HCEC 1CT (cell line): ENCODE data around the gene PLEKHA1.

Experiments used
- DNase-seq: peaks from one replicate; pipeline ENCODE4 v3.0.0-alpha.2; 2017

PLEKHA1 gene

DNA sequence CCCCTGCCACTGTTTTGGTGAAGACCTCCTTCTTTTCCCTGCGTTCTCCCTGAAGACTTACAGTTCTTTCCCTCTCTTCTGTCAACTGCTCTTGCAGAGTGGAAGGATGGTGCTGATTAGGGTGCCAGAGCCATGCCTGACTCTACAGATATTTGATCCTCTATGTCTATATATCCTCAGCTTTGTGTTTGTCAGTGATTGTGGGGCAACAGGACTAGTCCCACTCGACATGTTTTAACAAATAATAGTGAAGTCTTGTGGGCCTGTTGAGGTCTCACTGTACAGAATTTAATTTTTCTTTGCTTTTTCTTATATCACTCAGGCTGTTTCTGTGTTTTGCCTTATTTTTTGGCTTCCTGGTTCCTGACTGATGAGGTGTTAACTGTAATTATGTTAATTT, 5.0 kb downstream of the PLEKHA1 start:
- no peak for DNase-seq

DNA sequence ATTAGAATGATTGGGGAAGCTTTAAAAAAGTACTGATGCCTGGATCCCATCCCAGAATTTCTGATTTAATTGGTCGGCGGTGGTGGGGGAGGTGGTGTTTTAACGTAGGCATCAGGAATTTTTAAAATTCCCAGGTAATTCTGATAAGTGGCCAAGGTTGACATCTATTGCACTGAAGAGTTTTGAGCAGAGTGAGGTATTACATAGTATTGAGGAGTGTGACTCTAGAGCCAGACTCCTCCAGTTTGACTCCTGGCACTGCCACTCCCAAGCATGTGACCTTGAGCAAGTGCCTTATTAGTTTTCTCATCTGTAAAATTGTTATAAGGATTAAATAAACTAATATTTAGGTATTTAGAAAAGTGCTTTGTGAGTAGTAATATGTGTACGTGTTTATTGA, 6.2 kb downstream of the PLEKHA1 start:
- DNase-seq: no peak

DNA sequence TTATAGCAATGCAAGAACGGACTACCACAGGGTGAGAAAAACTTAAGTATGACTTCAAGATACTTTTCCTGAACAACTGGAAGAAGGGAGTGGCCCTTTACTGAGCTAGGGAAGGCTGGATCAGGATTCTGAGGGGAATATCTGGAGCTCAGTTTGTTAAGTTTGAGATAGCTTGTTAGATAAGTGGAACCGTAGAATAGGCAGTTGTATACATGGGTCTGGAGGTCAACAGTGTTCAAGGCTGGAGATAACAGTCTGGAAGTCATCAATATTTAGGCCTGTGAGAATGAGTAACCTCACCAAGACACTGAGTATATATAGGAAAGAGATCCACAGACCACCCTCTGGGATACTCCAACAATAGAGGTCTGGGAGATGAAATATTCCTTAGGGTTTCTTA, 7.2 kb downstream of the PLEKHA1 start:
- DNase-seq: no peak

DNA sequence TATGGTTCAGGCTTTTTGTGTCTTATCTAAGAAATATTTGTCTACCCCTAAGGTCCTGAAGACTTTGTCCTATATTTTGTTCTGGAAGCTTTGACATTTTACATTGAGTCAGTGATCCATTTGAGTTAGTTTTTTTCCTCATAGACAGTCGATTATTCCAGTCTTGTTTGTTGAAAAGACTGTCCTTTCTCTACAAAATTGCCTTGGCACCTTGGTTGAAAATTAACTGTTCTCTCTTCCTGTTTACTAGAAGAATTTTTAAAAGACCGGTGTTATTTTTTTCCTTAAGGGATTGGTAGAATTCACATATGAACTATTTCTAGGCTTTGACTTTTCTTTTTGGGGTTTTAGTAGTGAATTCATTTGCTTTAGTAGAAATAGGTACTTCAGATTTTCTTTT, 12.0 kb downstream of the PLEKHA1 start:
- DNase-seq: no peak

DNA sequence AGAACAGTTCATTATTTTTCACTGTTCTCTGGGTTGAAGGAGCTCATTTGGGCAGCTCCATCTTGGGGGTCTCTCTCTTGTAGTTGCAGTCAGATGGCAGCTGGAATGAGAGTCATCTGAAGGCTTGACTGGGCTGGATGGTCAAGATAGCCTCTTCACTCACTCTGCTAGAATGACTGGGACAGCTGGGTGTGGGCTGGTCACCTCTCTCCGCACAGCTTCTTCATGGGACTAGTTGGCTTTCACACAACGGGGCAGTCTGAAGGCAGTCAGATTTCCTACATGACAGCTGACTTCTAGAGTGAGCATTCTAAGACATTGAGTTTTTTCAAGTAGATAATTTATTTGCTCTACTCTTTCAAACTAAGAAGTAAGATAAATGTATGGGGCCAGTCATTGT, 13.1 kb downstream of the PLEKHA1 start:
- DNase-seq: no peak

DNA sequence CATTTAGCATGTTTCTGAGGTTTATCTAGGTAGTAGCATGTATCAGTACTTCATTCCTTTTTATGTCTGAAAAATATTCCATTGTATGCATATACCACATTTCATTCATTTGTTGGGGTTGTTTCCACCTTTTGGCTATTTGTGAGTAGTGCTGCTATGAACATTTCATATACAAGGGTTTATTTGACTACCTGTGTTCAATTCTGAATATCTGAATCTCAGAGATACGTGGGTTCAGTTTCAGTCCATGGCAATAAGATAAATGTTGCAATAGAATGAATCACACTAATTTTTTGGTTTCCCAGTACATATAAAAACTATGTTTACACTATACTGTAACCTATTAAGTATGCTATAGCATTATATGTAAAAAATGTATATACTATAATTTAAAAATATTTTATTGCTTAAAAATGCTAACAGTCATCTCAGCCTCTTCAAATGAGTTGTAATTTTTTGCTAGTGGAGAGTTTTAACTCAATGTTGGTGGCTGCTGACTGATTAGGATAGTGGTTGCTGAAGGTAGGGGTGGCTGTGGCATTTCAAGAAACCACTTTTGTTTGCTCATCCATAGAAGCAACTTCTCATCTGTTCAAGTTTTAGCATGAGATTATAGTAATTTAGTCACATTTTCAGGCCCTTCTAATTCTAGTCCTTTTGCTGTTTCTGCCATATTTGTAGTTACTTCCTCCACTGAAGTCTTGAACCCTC, 13.9 kb downstream of the PLEKHA1 start:
- peak; percentile 17 for DNase-seq

DNA sequence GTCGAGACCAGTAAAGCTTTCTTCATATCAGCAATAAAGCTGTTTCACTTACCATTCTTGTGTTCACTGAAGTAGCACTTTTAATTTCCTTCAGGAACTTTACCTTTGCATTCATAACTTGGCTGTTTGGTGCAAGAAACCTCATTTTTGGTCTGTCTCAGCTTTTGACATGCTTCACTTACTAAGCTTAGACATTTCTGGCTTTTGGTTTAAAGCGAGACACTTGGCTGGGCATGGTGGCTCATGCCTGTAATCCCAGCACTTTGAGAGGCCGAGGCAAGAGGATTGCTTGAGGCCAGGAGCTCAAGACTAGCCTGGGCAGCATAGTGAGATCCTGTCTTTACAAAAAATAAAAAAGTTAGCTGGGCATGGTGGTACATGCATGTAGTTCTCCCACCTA, 15.8 kb downstream of the PLEKHA1 start:
- no peak for DNase-seq

DNA sequence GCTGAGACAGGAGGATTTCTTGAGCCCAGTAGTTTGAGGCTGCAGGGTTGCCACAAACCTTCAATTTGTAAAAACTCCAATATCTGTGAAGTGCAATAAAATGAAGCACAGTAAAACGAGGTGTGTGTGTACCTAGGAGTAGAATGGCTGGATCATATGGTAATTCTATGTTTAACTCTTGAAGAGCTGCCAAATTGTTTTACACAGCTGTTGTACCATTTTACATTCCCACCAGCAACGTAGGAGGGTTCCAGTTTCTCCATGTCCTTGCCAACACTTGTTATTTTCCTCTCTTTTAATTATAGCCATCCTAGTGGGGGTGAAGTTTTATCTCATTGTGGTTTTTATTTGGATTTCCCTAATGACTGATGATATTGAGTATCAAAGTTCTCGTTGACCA, 16.2 kb downstream of the PLEKHA1 start:
- DNase-seq: no peak

DNA sequence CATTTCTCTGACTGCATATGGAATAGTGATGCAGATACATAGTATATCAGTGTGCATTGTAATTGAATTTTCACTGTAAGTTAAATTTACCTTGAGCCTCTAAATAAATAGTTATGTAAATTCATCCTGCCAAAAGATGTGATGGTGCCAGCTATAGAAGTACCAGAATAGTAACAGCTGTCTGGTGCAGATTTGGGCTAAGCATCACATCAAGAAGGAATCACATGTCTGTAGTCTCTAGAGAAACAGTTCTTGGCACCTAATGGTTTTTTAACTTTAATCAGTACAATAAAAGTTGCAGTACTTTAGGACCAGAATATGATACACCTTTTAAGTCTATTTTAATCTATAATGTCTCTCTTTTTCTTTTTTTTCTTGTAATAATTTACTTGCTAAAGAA, 17.4 kb downstream of the PLEKHA1 start:
- DNase-seq: no peak

DNA sequence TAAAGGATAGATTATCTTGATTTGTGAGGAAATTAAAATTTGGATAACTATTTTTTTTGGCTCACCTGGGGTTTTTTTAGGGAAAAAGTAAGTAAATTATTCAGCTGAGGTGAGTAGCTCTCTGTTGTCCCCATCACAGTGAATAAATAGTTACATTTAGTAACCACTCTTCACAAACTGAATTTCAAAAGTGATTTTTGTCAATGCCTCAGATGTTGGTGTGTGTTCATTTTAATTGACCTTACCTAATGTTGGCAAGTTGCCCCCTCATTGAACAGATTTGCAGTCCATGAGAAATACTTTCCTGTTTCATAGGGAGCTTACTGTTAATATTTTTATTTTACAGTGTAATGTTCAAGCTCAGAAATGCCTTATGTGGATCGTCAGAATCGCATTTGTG, 18.3 kb downstream of the PLEKHA1 start:
- DNase-seq: no peak

DNA sequence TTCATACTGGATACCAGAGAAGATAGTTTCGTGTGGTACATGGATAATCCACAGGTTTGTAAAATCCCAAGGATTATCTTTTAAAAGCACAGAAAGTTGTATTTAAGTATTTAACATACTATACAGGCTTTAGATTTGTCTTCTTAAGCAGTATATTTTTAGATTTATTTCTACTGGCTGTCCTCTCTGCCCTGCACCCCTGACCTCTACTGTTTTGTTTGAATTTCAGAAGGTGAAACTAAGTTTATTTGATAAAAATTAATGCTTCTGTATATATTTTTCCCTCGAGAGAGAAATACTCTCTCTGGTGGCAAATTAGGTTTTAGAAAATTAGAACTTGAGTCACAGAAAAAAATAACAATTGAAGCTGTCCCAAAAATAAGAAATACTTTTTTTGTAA, 18.8 kb downstream of the PLEKHA1 start:
- DNase-seq: no peak

DNA sequence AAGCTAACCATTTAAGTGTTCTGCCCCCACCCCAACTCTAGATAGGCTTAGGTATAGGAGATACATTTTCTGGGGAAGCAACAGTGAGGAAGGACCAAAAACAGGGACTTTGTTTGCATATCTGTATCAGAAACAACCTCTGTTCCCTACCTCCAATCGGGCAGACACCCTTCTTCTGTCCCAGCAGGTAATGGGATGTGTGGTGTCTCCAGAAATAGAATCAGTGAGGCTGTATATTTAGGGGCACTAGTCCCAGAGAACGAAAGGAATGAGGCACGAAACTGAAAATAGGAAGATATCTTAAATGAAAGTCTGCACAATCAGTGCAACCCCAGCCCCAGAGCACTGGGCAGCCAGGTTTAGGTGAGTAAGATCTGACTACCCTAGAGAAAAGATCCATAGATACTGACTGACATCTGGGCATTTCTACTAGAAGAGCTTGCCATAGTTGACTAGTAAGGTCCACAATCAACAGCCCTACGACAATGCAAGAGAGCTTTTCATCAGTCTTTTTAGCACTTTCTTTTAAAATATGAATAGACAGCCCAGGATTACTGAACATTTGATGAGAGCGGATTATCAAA, 28.1 kb downstream of the PLEKHA1 start:
- no peak for DNase-seq

DNA sequence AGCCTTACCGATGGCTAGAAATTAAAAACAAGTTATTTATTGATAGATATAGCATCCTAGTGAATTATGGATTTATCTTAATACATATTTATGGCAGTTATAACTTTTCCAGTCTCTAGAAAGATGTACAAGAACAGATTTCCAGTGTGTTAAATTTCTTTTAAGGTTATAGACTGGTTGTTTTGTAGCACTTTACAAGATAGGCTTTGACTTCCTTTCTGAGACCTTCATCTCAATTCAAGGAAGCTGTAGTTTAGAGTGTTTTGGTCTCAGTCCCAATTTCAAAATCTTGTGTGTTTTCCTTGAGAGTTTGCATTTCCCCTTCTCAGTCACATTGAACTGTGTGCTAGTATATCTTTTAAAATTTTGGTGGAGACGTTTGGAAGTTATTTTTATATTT, 30.1 kb downstream of the PLEKHA1 start:
- DNase-seq: no peak

DNA sequence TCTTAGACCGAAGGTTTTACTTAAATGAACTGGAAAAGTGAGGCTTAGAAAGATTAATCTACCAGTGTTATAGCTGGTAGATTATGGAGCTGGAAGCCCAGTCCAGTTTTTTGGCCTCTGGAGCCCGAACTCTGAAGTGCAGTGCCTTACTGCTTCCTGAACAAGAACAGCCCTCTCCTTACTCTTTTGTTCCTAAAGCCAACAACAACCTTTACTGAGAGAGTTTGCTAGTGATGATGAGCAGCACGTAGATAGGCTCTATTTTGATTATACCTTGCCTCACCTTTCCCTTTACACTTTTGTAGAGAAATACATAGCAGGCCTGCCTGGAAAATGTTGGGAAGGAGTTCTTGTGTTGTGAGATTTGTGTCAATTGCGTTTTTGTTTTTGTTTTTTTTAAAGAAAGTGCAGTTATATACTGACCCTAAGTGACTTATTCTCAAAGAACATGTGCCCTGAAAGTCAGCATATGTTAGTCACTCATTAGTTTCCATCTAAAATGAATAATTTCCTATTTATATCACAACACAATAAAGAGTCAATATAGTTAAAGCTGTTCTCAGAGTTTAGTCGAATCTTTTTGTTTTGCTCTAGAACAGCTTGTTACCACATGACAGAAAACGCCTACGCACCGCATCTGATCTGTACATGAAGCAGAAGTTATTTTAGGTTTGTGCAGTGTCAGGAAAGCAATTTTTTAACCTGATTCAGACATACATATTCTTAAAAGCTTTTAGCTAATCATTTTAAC, 33.0 kb downstream of the PLEKHA1 start:
- DNase-seq: no peak

DNA sequence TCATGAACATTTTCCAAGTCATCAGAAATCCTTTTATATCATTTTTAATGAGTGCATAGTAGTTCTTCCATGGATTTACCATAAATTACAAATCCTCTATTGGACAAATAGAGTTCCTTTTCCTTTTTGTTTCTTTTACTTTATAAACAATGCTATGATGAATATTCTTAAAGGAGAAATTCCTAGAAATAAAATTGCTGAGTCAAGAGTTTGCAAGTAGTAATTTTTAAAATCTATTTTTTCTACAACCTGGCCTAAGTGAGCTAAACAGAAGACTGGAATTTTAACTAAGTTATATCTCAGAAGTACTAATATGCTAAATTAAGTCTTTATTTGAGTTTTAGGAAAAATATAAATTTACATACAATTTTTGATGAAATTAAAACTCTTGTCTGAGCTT, 38.8 kb downstream of the PLEKHA1 start:
- no peak for DNase-seq

DNA sequence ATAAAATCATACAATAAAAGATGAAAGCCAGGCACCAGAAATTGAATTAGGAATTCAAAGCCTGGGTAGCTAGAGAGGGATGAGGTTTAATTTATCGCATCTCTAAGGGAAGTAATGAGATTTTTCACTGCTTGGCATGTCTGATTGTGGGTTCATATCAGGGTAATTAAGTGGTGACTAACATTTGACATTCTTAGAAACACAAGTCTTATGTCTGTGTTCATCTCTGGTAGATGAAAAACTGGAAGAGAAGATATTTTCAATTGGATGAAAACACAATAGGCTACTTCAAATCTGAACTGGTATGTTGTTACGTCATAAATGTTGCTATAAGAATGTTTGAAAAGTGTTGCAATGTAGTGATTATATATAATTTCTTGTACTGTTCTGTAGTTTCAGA, 43.2 kb downstream of the PLEKHA1 start:
- DNase-seq: no peak

DNA sequence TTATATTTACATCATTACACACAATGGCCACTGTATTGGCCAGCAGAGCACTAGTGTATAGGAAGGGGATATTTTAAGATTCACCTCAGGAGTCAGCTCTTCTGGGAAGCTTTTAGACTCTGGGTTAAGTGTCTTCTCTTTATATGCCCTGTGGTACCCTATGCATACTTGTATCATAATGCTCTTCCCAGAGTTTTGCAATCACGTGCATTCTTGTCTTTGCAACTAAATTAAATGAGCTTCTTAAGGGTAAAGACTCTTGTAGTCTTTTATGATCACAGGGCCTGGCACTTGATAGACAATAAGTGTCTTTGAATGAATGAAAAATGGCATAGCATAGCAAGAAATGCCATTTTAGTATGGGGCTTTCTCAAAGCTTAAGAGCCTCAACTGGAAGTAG, 44.5 kb downstream of the PLEKHA1 start:
- peak; percentile 32 for DNase-seq

DNA sequence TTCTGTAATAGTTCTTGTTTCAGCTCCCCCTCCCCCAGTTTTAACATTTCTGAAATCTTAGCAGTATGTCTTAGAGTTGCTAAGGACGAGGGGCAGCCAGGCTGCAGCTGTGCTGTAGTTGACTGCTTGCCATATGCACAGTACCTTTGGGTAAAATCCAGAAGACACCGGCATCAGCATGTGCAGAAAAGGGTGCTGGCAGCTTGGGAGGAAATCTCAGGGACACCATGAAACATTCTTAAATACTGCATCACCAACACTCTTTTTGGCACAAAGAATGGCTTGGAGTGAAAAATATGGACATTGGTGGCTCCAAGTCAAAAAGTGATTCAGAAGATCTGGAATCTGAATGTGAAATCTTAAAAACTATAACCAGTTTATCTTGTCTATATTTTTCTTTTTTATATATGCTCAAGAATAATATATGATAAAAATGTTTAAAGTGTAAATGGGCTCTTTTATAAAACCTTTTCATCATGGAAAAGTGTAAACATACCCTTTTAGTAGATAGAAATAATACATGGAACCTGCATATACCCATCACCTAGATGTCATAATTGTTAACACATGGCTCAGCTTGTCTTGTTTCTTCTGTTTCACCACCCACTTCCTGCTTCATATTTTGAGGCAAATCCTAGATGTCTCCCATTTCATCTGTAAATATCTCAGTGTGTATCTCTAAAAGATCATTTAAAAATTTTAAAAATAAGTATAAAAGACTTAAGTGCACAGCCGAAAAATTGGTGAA, 45.5 kb downstream of the PLEKHA1 start:
- DNase-seq: peak; percentile 77

DNA sequence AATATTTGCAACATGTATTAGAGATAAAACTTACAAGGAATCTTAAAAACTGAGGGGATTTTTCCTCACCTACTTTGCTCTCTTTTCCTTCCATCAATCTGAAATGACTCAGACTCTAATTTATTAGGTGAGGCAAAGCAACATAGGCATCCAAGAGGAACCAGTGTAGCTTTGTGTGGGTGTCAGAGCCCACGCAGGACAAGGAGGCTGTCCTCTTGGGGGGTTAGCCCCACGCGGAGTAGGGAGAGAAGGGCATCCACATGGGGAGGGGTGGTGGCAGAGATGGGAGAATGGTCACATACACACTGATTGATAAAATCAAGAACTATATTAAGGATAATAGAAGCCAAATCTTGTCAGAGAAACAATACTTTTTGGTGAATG, 46.1 kb downstream of the PLEKHA1 start:
- no peak for DNase-seq

DNA sequence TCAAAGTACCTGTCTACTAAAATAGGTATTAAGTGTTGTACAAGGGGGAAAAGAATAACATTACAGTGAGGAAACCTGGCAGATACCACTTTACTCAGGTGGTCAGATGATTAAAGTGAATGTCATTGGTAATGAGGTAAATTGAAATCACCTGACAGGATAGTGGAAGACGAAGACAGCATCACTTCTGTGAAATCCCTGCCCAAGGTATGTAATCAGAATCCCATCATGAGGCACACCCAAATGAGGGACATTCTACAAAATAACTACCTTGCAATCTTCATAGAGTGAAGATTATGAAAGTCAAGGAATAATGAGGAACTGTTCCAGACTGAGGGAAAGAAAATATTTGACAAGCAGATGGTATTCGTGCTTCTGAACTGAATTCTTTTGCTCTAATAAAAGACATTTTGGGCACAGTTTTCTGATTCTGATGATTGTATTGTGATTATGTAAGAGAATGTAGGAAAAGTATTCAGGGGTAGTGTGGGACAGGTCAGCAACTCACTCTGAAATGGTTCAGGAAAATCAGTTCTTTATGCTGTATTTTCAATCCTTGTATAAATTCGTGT, 46.6 kb downstream of the PLEKHA1 start:
- DNase-seq: no peak

DNA sequence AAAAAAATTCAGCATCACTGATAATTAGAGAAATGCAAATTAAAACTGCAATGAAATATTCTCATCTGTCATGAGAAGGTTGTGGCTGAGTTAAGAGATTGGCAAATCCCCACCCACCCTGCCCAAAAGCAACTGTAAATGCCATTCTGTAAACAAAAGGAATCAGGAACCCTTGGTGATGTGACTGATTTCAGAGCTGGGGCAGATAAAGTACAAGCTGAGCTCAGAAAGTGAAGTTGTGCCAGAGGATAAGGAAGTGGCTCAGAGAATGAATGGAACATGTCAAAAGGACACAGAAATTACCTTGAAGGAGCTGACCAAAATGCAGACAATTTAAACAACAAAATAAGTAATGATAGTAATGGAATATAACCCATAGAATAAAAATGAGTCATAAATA, 47.2 kb downstream of the PLEKHA1 start:
- no peak for DNase-seq

DNA sequence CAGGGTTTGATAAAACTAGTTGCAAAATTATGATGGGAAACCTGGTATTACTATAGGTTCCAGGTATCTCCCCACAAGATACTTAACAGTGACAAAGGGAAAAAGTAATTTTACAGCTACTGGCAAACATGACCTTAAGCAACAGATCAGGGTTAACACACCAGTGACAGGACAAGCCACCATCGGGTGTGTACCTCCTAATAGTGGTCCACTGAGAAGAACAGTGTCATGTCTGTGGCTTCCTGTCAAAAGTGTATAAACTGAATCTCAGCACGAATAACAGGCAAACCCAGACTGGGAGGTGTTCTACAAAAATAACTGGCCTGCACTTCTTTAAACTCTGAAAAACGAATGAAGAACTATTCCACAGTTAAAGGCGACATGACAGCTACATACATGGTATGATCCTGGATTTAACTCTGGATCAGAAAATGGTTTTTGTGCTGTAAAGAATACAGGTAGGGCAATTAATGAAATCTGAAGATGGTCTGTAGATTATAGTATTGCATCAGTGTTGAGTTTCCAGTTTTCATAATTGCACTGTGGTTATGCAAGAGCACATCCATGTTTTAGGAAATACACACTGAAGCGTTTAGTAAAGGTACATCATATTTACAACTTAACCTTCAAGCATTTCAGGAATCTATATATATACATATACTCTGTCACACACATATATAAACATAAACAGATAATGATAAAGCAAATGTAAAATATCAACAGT, 47.9 kb downstream of the PLEKHA1 start:
- no peak for DNase-seq

DNA sequence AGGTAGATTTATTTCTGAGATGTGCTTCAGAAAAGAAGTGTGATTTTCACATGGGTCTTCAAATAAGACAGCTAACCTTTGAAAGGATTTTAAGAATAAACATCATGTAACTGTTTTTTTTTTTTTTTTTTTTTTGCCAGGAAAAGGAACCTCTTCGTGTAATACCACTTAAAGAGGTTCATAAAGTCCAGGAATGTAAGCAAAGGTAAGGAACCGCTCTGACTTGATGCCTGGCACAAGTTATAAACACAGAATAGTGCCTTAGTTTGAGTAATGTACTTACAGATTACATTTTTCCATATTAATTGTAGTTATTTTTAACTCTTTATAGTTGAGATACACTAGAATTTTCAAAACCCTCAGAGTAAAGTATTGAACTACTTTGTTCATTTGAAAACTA, 49.6 kb downstream of the PLEKHA1 start:
- DNase-seq: no peak
